Mucosa of gallbladder (tissue), 1 donor: ENCODE measurements around the gene TAS2R38. TPM values are rescaled to one million over a fixed set of nuclear protein-coding genes. Genes with fewer than 3 reads are reported as not detected.

Experiments
- total RNA-seq: library from RNA; stranded (reverse); gene quantifications from one replicate; pipeline ENCODE4 v1.2.1, GENCODE V29; 2021
- donor health status: DM: no; HTN: no; CAD: no.

The TAS2R38 gene
- total RNA-seq, 1 donor from 2014 or later: not detected

Other genes starting within 250 kb of the TAS2R38 start
- gene SSBP1, start 235.4 kb downstream of the TAS2R38 start, total RNA-seq: 67.9 TPM
- gene TAS2R3, start 209.7 kb downstream of the TAS2R38 start, total RNA-seq: 1.5 TPM
- gene TAS2R4, start 197.1 kb downstream of the TAS2R38 start, total RNA-seq: 1.0 TPM
- 1.2 TPM for gene TAS2R5, start 183.6 kb downstream of the TAS2R38 start, total RNA-seq
- not detected for gene PRSS37, start 132.3 kb downstream of the TAS2R38 start, total RNA-seq
- gene OR9A4, start 57.4 kb downstream of the TAS2R38 start, total RNA-seq: not detected
- 11.6 TPM for gene CLEC5A, start 26.8 kb downstream of the TAS2R38 start, total RNA-seq
- 0.78 TPM for gene MGAM, start 22.1 kb upstream of the TAS2R38 start, total RNA-seq
- 2.6 TPM for gene MGAM2, start 137.9 kb upstream of the TAS2R38 start, total RNA-seq